GM12878 (cell line): ENCODE measurements around the gene TFB1M. TPM values are rescaled to one million over a fixed set of nuclear protein-coding genes. Genes with fewer than 3 reads are reported as not detected.

Experiments
- ATAC-seq: fragments of 200-7000 bp; cut with Tn5 transposase; 3 replicates; pipeline ENCODE4 v1.9.1; 2020; ENCODE audit warnings: mild to moderate bottlenecking, moderate library complexity
- BruUV-seq: library from RNA; stranded (reverse); fragments of 400-500 nt; replicated peaks from 2 replicates; lab custom pipeline; 2021; lab: Mats Ljungman, UMichigan
- CTCF ChIA-PET: fragments of 300-600 bp; sonication (Branson Sonifier 250); formaldehyde crosslinking; extraction: SDS; loops from one replicate; lab custom pipeline; 2021; ENCODE audit warnings: inconsistent platforms; lab: Yijun Ruan, JAX
- POLR2A ChIA-PET: fragments of 350-600 bp; formaldehyde crosslinking; extraction: SDS; loops from one replicate; lab custom pipeline; 2021; ENCODE audit warnings: inconsistent platforms; lab: Charles Lee
- RAD21 ChIA-PET: fragments of 300-600 bp; sonication (Branson Sonifier 250); formaldehyde crosslinking; loops from one replicate; lab custom pipeline; 2023; ENCODE audit warnings: antibody characterized with exemption; ENCODE audit not compliant: unreplicated experiment; lab: Charles Lee
- SMC1A ChIA-PET: fragments of 300-600 bp; sonication (Branson Sonifier 250); formaldehyde crosslinking; loops from one replicate; lab custom pipeline; 2023; ENCODE audit not compliant: unreplicated experiment, uncharacterized antibody; lab: Charles Lee
- DNase-seq: peaks from one replicate; pipeline ENCODE4 v3.0.0-alpha.2; 2011; ENCODE audit warnings: low read depth, low spot score
- FAIRE-seq: peaks from 3 replicates; lab custom pipeline; 2011; peaks lifted over from hg19 to GRCh38; lab: Jason Lieb, UNC
- H2AFZ ChIP-seq: 2 replicates; pipeline ENCODE4 v1.6.0; 2011; ENCODE audit warnings: low read depth, low read length, control low read depth; ENCODE audit not compliant: control insufficient read depth
- H3K27ac ChIP-seq: 2 replicates; pipeline ENCODE4 v1.5.1; 2011; ENCODE audit warnings: control low read depth; ENCODE audit not compliant: control insufficient read depth, insufficient read depth
- H3K27me3 ChIP-seq, 2 experiments: replicated peaks in 1 of 2; 2 replicates each; pipeline versions ENCODE4 v1.6.0 to v1.6.1; 2011; ENCODE audit warnings: low read length in 1 of 2; ENCODE audit not compliant: control insufficient read depth in 2 of 2, insufficient read depth in 2 of 2
- H3K36me3 ChIP-seq, 2 experiments: 2 replicates each; pipeline ENCODE4 v1.5.1; 2011; ENCODE audit warnings: low read length in 1 of 2; ENCODE audit not compliant: control insufficient read depth in 2 of 2, insufficient read depth in 2 of 2
- H3K4me1 ChIP-seq: 2 replicates; pipeline ENCODE4 v1.6.1; 2011; ENCODE audit warnings: mild to moderate bottlenecking, low read length, moderate library complexity, mixed read lengths; ENCODE audit not compliant: control insufficient read depth, insufficient read depth
- H3K4me2 ChIP-seq: 2 replicates; pipeline ENCODE4 v1.6.0; 2011; ENCODE audit warnings: control low read depth; ENCODE audit not compliant: control insufficient read depth, insufficient read depth
- H3K4me3 ChIP-seq: fragments of 200-600 bp; sonication (generic); 2 replicates; pipeline ENCODE4 v1.5.1; 2016
- H3K79me2 ChIP-seq: 2 replicates; pipeline ENCODE4 v1.6.0; 2011; ENCODE audit warnings: low read length; ENCODE audit not compliant: control insufficient read depth, insufficient read depth
- H3K9ac ChIP-seq: 2 replicates; pipeline ENCODE4 v1.8.0; 2011; ENCODE audit warnings: low read length, control low read depth, mixed read lengths; ENCODE audit not compliant: control insufficient read depth, insufficient read depth
- H3K9me3 ChIP-seq: replicated peaks from 3 replicates; pipeline ENCODE4 v1.5.1; 2011; ENCODE audit warnings: mild to moderate bottlenecking, low read length; ENCODE audit not compliant: control insufficient read depth, insufficient read depth
- H4K20me1 ChIP-seq: 2 replicates; pipeline ENCODE4 v1.6.0; 2011; ENCODE audit not compliant: control insufficient read depth, insufficient read depth
- CREM ChIP-seq: IDR thresholded peaks from 2 replicates; pipeline ENCODE4 v1.6.1; 2014; ENCODE audit warnings: antibody characterized with exemption, low read depth
- HCFC1 ChIP-seq: fragments of 150-350 bp; IDR thresholded peaks from 2 replicates; pipeline ENCODE4 v1.6.1; 2014; ENCODE audit warnings: low read length
- NRF1 ChIP-seq: conservative IDR thresholded peaks from 2 replicates; pipeline ENCODE4 v1.6.1; 2011; ENCODE audit warnings: mild to moderate bottlenecking, low read depth, low read length, improper control_type of control experiment
- TCF3 ChIP-seq: IDR thresholded peaks from 2 replicates; pipeline ENCODE4 v1.6.1; 2012; ENCODE audit warnings: low read depth, mild to moderate bottlenecking, low read length, borderline replicate concordance; ENCODE audit not compliant: insufficient read depth
- WGBS: methylation state at CpG from one replicate; pipeline ENCODE4 v1.1.6; 2016; ENCODE audit warnings: low lambda C conversion rate; ENCODE audit not compliant: insufficient replicate concordance, insufficient coverage; ENCODE audit errors: missing lambda C conversion rate; 5-methylcytosine and 5-hydroxymethylcytosine counted together
- in situ Hi-C: fragments of 300-500 bp; cut with MboI; formaldehyde crosslinking; loops from 9 replicates; pipeline ENCODE4 v1.14.3; 2018; ENCODE audit warnings: mixed read lengths
- intact Hi-C: fragments of 100-400 bp; cut with micrococcal nuclease; formaldehyde crosslinking; loops from one replicate; pipeline ENCODE4 v1.14.2; 2022; ENCODE audit not compliant: unreplicated experiment
- polyA plus RNA-seq, 11 experiments: library from polyadenylated mRNA; depleted of rRNA in 4 of 11; unstranded in 6 of 11; stranded (reverse) in 5 of 11; fragments of >200 nt; fragmentation: Nextera tagmentation in 4 of 11; fragmentation: Illumina TruSeq in 1 of 11; extraction: Ambion mirVana in 4 of 11; extraction: Trizol in 1 of 11; gene quantifications; 1 replicate in 1 of 11; 2 replicates in 10 of 11; pipeline versions ENCODE4 v1.2.1 to v1.2.3, GENCODE V29; 2011 to 2016; ENCODE audit warnings: inconsistent platforms in 2 of 11, missing spikeins in 2 of 11, low read depth in 1 of 11
- total RNA-seq, 4 experiments: library from RNA; depleted of rRNA in 3 of 4; stranded (reverse); fragments of >200 nt in 3 of 4; fragmentation: Illumina TruSeq in 1 of 4; extraction: Trizol in 1 of 4; gene quantifications; 2 replicates each; pipeline versions ENCODE4 v1.2.1 to v1.2.3, GENCODE V29; 2013 to 2021
- TF ChIP-seq, protein P1 (sequence below): fragments of 450-650 bp; IDR thresholded peaks from 2 replicates; pipeline ENCODE4 v1.6.1; 2016; ENCODE audit warnings: mild to moderate bottlenecking, moderate library complexity, borderline replicate concordance

The TFB1M gene
- total and polyA plus RNA-seq, 10 of the 15 experiments (the other 5 are each of a cell fraction or from before 2014, with no cell fraction given) = 29.9 to 117 (median 41.3) TPM

DNA sequence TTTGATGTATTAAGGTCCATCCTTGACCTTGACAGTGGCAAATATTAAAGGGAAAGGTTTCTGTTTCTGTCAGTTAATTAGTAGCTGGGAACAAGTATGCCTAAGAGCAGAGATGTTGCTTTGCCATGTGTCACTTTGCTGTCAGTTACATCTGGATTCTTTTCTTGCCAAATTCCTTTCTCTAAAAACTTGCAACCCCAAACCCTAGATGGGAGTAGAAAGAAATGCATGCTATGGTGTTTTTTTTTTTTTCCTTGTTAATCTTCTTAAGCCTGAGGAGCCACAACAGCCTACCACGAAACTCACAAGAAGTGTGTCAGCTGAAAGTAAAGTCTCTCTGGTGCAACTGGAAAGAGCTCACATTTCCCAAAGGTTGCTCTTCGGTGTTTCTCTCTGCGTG lies 68.5 kb downstream of the TFB1M start:
- Histone ChIP-seq H2AFZ (no peak overlapping the region), H3K9ac (no peak overlapping the region), H3K36me3 (peaks cover 6 to 9% of the 10 kb centered on the region in 2 experiments), H3K4me3 (no peak overlapping the region), H3K4me1 (peaks cover 4% of the 10 kb centered on the region; the same call in 1 of the 2 replicates), H4K20me1 (no peaks in the 10 kb centered on the region), H3K27ac (no peak overlapping the region), H3K27me3 (no peaks in the 10 kb centered on the region), H3K4me2 (no peak overlapping the region)
- ChIA-PET CTCF (interaction anchor here (1.0 to 8.5 kb wide), 6 partner anchors 12 to 318 kb away, joined by 3 to 228 read pairs (median 12); no protein-coding TSS in a partner anchor), SMC1A (interaction anchor here (0.9 to 11.0 kb wide), 4 partner anchors 9 to 318 kb away, joined by 3 to 224 read pairs (median 4); no protein-coding TSS in a partner anchor), RAD21 (interaction anchor here (1.1 to 10.1 kb wide), 2 partner anchors 64 to 67 kb away, joined by 3 to 178 read pairs; no protein-coding TSS in a partner anchor)
- 93% methylated on average over 3 of the region's 3 CpGs for WGBS
- intact Hi-C loops (loop anchor here (5.0 to 10.0 kb wide), 2 partner anchors 381 to 569 kb away; no protein-coding TSS in a partner anchor), in situ Hi-C loops (no loop called here)
- FAIRE-seq = no peak
- TSS peak; percentile 26 for BruUV-seq
- TF ChIP-seq NRF1 (no peak), TCF3 (no peak), HCFC1 (no peak), CREM (no peak)
- TF ChIP-seq, protein P1, sequence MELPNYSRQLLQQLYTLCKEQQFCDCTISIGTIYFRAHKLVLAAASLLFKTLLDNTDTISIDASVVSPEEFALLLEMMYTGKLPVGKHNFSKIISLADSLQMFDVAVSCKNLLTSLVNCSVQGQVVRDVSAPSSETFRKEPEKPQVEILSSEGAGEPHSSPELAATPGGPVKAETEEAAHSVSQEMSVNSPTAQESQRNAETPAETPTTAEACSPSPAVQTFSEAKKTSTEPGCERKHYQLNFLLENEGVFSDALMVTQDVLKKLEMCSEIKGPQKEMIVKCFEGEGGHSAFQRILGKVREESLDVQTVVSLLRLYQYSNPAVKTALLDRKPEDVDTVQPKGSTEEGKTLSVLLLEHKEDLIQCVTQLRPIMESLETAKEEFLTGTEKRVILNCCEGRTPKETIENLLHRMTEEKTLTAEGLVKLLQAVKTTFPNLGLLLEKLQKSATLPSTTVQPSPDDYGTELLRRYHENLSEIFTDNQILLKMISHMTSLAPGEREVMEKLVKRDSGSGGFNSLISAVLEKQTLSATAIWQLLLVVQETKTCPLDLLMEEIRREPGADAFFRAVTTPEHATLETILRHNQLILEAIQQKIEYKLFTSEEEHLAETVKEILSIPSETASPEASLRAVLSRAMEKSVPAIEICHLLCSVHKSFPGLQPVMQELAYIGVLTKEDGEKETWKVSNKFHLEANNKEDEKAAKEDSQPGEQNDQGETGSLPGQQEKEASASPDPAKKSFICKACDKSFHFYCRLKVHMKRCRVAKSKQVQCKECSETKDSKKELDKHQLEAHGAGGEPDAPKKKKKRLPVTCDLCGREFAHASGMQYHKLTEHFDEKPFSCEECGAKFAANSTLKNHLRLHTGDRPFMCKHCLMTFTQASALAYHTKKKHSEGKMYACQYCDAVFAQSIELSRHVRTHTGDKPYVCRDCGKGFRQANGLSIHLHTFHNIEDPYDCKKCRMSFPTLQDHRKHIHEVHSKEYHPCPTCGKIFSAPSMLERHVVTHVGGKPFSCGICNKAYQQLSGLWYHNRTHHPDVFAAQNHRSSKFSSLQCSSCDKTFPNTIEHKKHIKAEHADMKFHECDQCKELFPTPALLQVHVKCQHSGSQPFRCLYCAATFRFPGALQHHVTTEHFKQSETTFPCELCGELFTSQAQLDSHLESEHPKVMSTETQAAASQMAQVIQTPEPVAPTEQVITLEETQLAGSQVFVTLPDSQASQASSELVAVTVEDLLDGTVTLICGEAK = no peak
- TF ChIP-seq, all 136 proteins: peak for 0
- Histone ChIP-seq H3K79me2 (no peaks in the 10 kb centered on the region), H3K9me3 (no peaks in the 10 kb centered on the region)
- DNase-seq (no peak), ATAC-seq (no peak)
- POLR2A ChIA-PET = no interaction called here
